ENCODE data around the gene VIT.

Gene VIT

DNA sequence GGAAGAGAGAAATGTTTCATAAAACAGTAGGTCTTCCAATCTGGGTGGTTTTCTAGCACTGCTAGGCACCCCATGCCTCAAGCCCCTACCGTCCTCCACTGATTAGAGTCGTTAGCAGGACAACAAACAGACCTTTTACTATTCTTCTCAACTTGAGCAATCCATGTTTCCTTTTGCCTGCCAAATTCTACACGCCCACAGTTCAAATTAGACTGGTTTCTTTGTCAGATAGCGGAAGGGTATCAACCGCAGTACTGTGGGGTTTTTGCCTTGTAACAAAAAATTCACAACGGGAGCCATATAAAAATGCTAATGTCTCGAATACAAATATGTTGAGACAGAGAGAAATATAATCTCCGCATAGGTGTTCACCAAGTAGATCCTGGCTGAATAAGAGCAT lies 59.9 kb downstream of the VIT start:
- ChIA-PET CTCF (interaction anchor here (1.2 kb wide), 1 partner anchor 23 kb away, joined by 3 read pairs; no protein-coding TSS in a partner anchor), POLR2A (no interaction called here)
- TF ChIP-seq, protein P1, sequence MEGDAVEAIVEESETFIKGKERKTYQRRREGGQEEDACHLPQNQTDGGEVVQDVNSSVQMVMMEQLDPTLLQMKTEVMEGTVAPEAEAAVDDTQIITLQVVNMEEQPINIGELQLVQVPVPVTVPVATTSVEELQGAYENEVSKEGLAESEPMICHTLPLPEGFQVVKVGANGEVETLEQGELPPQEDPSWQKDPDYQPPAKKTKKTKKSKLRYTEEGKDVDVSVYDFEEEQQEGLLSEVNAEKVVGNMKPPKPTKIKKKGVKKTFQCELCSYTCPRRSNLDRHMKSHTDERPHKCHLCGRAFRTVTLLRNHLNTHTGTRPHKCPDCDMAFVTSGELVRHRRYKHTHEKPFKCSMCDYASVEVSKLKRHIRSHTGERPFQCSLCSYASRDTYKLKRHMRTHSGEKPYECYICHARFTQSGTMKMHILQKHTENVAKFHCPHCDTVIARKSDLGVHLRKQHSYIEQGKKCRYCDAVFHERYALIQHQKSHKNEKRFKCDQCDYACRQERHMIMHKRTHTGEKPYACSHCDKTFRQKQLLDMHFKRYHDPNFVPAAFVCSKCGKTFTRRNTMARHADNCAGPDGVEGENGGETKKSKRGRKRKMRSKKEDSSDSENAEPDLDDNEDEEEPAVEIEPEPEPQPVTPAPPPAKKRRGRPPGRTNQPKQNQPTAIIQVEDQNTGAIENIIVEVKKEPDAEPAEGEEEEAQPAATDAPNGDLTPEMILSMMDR (IDR thresholded peaks at IDR 0.05; ENCODE audit: control extremely low read depth, extremely low read depth, low read depth, missing control alignments): no peak

DNA sequence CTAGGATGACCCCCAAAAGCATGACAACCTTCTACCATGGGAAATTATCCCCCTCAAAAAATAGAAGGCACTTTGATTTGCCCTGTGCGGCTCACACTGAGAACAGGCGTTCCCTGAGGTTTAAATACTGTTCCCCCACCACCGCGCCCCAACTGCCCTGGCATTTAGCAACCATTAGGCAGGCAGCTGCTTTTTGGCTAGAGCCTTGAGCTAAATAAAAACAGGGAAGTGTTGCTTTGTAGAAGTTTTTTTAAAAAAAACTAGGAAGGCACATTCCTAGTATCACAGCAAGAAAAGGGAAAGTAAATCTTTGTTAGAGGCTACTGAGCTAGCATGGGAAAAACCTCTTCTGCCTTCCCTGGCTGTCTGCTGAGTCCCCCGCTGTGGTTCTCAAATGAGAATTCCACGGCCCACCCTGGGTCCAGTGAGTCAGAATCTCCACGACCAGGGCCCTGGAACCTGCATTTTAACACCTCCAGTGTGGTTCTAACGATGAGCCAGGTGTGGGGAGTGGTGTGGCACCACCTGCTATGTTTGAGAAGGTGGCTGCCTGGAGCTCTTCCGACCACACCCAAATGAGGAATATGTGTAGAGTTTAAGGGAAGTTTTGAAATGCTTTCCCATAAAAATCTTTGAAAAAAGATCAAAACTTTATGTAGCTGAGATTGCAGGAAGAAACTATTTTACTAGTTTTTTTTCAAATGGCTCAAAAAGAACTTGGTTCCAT lies 66.4 kb downstream of the VIT start:
- CTCF ChIA-PET: interaction anchor here (1.6 kb wide), 2 partner anchors 16 to 23 kb away, joined by 4 to 6 read pairs; no protein-coding TSS in a partner anchor
- POLR2A ChIA-PET: no interaction called here
- TF ChIP-seq, protein P1 (IDR thresholded peaks at IDR 0.05; ENCODE audit: control extremely low read depth, extremely low read depth, low read depth, missing control alignments): no peak
- no peak for DNase-seq (ENCODE audit: extremely low spot score)

More for the DNA sequence above, 59.9 kb downstream of the VIT start:
- DNase-seq (ENCODE audit: extremely low spot score): no peak

- TF ChIP-seq, protein P1 (IDR thresholded peaks at IDR 0.05; ENCODE audit: control extremely low read depth, extremely low read depth, low read depth, missing control alignments): no peak
- CTCF ChIA-PET: interaction anchor here (1.0 to 23.3 kb wide), 3 partner anchors 10 to 416 kb away, joined by 3 to 367 read pairs (median 4); no protein-coding TSS in a partner anchor
- no peak for DNase-seq (ENCODE audit: extremely low spot score)
- POLR2A ChIA-PET: no interaction called here
These were observed 72.6 kb downstream of the VIT start for GRCh38 chr2:36769106-36769505.

DNA sequence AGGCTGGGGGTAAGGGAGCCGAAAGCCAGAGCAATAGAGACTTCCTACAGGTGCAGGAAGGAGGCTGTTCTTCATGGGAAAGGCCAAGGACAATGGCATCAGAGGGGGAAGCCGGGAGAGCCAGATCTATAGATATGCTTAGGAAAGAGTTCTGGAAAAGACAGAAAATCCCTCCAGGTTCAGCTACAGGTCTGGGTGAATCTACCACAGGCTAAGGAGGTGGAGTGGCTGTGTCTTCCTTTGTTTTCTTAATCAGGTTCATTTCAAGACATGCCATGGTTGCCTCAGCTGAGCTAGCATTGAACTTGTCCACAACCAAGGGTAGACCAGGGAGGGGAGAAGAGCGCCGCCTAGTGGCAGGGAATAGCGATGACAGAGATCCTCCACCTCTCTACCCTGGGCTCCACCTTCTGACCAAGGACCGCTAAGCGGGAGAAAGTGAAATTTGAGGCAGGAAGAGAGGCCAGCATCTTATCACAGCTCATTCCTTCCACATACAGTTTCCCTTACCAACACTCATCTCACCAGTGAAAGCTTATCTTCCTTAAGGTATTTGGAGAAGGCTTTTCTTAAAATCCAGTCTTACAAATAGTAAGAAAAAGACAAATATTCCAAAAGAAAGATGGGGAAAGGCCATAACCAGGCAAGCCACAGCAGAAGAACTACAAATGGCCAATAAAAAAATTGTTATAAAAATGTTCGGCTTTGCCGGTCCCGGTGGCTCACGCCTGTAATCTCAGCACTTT lies 74.2 kb downstream of the VIT start:
- ChIA-PET CTCF (interaction anchor here (0.6 to 23.3 kb wide), 9 partner anchors 12 to 418 kb away, joined by 3 to 367 read pairs (median 4); no protein-coding TSS in a partner anchor), POLR2A (no interaction called here)
- TF ChIP-seq, protein P1 (IDR thresholded peaks at IDR 0.05; ENCODE audit: control extremely low read depth, extremely low read depth, low read depth, missing control alignments): peak; percentile 60
- peak; percentile 65 for DNase-seq (ENCODE audit: extremely low spot score)

DNA sequence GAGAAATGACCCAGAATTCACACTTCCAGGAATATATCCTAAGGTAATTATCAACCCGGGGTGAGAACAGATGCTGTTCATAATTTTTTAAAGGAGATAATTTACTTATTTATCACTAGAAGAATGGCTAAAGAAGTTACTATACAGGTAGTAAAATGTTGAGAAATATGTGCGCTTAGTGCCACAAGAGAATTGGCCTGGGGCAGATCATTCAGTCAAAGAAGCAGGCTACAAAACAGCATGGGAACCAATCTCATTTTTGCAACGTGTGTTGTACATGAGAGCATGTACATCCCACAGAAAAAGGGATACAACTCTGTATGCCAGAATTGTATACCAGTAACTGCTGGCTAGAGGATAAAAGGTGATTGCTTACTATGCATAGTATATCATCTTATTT lies 75.2 kb downstream of the VIT start:
- TF ChIP-seq, protein P1 (IDR thresholded peaks at IDR 0.05; ENCODE audit: control extremely low read depth, extremely low read depth, low read depth, missing control alignments): no peak
- DNase-seq (ENCODE audit: extremely low spot score): no peak
- ChIA-PET POLR2A (no interaction called here), CTCF (interaction anchor here (23.3 kb wide), 1 partner anchor 17 kb away, joined by 367 read pairs; no protein-coding TSS in a partner anchor)

DNA sequence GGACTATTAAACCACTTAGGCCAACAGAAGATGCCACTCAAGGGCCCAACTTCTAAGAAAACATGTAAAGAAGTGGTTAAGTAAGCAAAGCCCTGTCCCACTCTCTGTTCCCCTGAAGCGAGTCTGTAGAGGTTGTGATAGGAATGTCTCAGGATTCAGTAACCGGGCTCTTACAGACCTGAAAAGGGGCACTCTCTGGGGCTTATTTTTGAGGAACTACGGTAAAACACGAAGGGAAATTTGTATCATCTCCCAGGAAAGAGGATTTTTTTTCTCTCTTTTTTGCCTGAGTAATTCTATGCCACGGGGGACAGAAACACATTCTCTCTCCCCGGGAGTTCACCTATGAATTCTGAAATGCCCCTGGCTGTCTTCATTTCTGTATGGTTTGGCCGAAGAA lies 77.4 kb downstream of the VIT start:
- TF ChIP-seq, protein P1 (IDR thresholded peaks at IDR 0.05; ENCODE audit: control extremely low read depth, extremely low read depth, low read depth, missing control alignments): no peak
- CTCF ChIA-PET: interaction anchor here (2.0 to 23.3 kb wide), 2 partner anchors 14 to 15 kb away, joined by 5 to 367 read pairs; no protein-coding TSS in a partner anchor

More for the DNA sequence above, 77.4 kb downstream of the VIT start:
- POLR2A ChIA-PET: no interaction called here
- no peak for DNase-seq (ENCODE audit: extremely low spot score)

All from GM10248 (cell line).